ENCODE data around the gene GNPDA1.

GNPDA1 gene

GRCh38 chr5:141958113-141958512, 54.7 kb downstream of the GNPDA1 start, which contains the start of gene PCDH12:
TSS of gene PCDH12 (minus strand) at chr5:141958202. CDS start at chr5:141957851, 351 bp downstream.
- H3K27ac ChIP-seq (ENCODE audit: low read length): peak within 1 kb of the TSS; percentile 68
- no peaks in the 10 kb centered on the region for H3K79me2 ChIP-seq (ENCODE audit: insufficient read depth, low read length)
- TF ChIP-seq EZH2 (IDR thresholded peaks at IDR 0.05; ENCODE audit: borderline replicate concordance, low read depth, low read length, severe bottlenecking) (no peak), CTCF (IDR thresholded peaks at IDR 0.05; ENCODE audit: borderline replicate concordance, extremely low read depth, low read length, poor library complexity, severe bottlenecking) (no peak)
- no peaks in the 10 kb centered on the region for H3K9me3 ChIP-seq (ENCODE audit: insufficient read depth, low read length, severe bottlenecking)
- no peaks in the 10 kb centered on the region for H3K27me3 ChIP-seq (ENCODE audit: insufficient read depth, low read length, poor library complexity)
- no peaks in the 10 kb centered on the region for H4K20me1 ChIP-seq (ENCODE audit: insufficient read depth, low read length)
- ATAC-seq (ENCODE audit: insufficient read depth, low read depth) (peak; percentile 55), DNase-seq (peak; percentile 57)
- peaks cover 42% of the 10 kb centered on the region for H3K4me1 ChIP-seq (ENCODE audit: insufficient read depth, low read length)
- no peaks in the 10 kb centered on the region for H3K36me3 ChIP-seq (ENCODE audit: insufficient read depth, low read length)
- H2AFZ ChIP-seq (ENCODE audit: low read depth, low read length): peak within 1 kb of the TSS; percentile 63
- peak within 1 kb of the TSS; percentile 38 for H3K9ac ChIP-seq (ENCODE audit: low read depth, low read length)
- H3K4me2 ChIP-seq (ENCODE audit: insufficient read depth, low read length): peak within 1 kb of the TSS; percentile 46
- H3K4me3 ChIP-seq (ENCODE audit: low read depth in 1 of 2, low read length in 2 of 2): peak within 1 kb of the TSS in 1 of 2 experiments; percentile 45; a peak in 2 of 4 replicates

GRCh38 chr5:141957367-141957996, 55.3 kb downstream of the GNPDA1 start:
- TF ChIP-seq EZH2 (IDR thresholded peaks at IDR 0.05; ENCODE audit: borderline replicate concordance, low read depth, low read length, severe bottlenecking) (no peak), CTCF (IDR thresholded peaks at IDR 0.05; ENCODE audit: borderline replicate concordance, extremely low read depth, low read length, poor library complexity, severe bottlenecking) (no peak)
- H3K4me2 ChIP-seq (ENCODE audit: insufficient read depth, low read length): peak overlapping the region; percentile 46

GRCh38 chr5:141954194-141954593, 58.6 kb downstream of the GNPDA1 start:
- H3K27ac ChIP-seq (ENCODE audit: low read length): no peak overlapping the region
- no peaks in the 10 kb centered on the region for H3K9me3 ChIP-seq (ENCODE audit: insufficient read depth, low read length, severe bottlenecking)
- H3K4me1 ChIP-seq (ENCODE audit: insufficient read depth, low read length): peaks cover 21% of the 10 kb centered on the region
- no peaks in the 10 kb centered on the region for H3K27me3 ChIP-seq (ENCODE audit: insufficient read depth, low read length, poor library complexity)
- no peak for TF ChIP-seq CTCF (IDR thresholded peaks at IDR 0.05; ENCODE audit: borderline replicate concordance, extremely low read depth, low read length, poor library complexity, severe bottlenecking)
- no peak for TF ChIP-seq EZH2 (IDR thresholded peaks at IDR 0.05; ENCODE audit: borderline replicate concordance, low read depth, low read length, severe bottlenecking)
- H3K79me2 ChIP-seq (ENCODE audit: insufficient read depth, low read length): no peaks in the 10 kb centered on the region
- DNase-seq (no peak), ATAC-seq (ENCODE audit: insufficient read depth, low read depth) (no peak)
- no peak overlapping the region for H3K9ac ChIP-seq (ENCODE audit: low read depth, low read length)
- no peak overlapping the region for H2AFZ ChIP-seq (ENCODE audit: low read depth, low read length)
- no peak overlapping the region for H3K4me2 ChIP-seq (ENCODE audit: insufficient read depth, low read length)
- H3K36me3 ChIP-seq (ENCODE audit: insufficient read depth, low read length): no peaks in the 10 kb centered on the region
- no peak overlapping the region for H3K4me3 ChIP-seq (ENCODE audit: low read depth in 1 of 2, low read length in 2 of 2)
- no peaks in the 10 kb centered on the region for H4K20me1 ChIP-seq (ENCODE audit: insufficient read depth, low read length)

More at GRCh38 chr5:141957367-141957996, 55.3 kb downstream of the GNPDA1 start:
- Histone ChIP-seq H3K27ac (ENCODE audit: low read length) (peak overlapping the region; percentile 68), H3K4me3 (ENCODE audit: low read depth in 1 of 2, low read length in 2 of 2) (peak overlapping the region in 1 of 2 experiments; percentile 45; a peak in 2 of 4 replicates), H3K79me2 (ENCODE audit: insufficient read depth, low read length) (no peaks in the 10 kb centered on the region), H3K9me3 (ENCODE audit: insufficient read depth, low read length, severe bottlenecking) (no peaks in the 10 kb centered on the region), H3K9ac (ENCODE audit: low read depth, low read length) (peak overlapping the region; percentile 38), H3K36me3 (ENCODE audit: insufficient read depth, low read length) (no peaks in the 10 kb centered on the region), H2AFZ (ENCODE audit: low read depth, low read length) (no peak overlapping the region; the same call in 1 of the 2 replicates), H3K27me3 (ENCODE audit: insufficient read depth, low read length, poor library complexity) (no peaks in the 10 kb centered on the region), H3K4me1 (ENCODE audit: insufficient read depth, low read length) (peaks cover 42% of the 10 kb centered on the region), H4K20me1 (ENCODE audit: insufficient read depth, low read length) (no peaks in the 10 kb centered on the region)
- peak; percentile 27 for DNase-seq
- no peak for ATAC-seq (ENCODE audit: insufficient read depth, low read depth)

All from DND-41 (cell line).